ENCODE measurements around the gene GALNT10. TPM values are rescaled to one million over a fixed set of nuclear protein-coding genes. Genes with fewer than 3 reads are reported as not detected.

The GALNT10 gene
- total RNA-seq, 1 donor from 2014 or later, result 50.7 TPM

DNA sequence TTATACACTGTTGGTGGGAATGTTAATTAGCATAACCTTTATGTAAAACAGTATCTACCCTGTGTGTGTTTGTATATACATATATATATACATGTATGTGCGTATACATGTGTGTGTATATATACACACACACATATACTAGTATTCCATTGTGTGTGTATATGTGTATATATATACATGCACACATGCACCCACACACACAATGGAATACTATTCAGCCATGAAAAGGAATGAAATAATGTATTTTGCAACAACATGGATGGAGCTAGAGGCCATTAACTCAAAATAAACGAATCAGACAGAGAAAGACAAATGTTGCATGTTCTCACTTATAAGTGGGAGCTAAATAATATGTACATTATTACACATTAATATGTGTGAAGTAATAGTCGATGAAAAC is 237.7 kb downstream of the GALNT10 start:
- peaks cover 7% of the 10 kb centered on the region for H3K9me3 Mint-ChIP-seq
- no peaks in the 10 kb centered on the region for H3K27me3 Mint-ChIP-seq
- no peaks in the 10 kb centered on the region for H3K4me1 Mint-ChIP-seq
- no peak overlapping the region for H3K4me3 Mint-ChIP-seq
- H3K27ac Mint-ChIP-seq, result no peak overlapping the region
- intact Hi-C loops (cut with micrococcal nuclease), result no loop called here
- DNase-seq, result no peak
- H3K36me3 Mint-ChIP-seq (ENCODE audit: low read depth), result peaks cover 25% of the 10 kb centered on the region

DNA sequence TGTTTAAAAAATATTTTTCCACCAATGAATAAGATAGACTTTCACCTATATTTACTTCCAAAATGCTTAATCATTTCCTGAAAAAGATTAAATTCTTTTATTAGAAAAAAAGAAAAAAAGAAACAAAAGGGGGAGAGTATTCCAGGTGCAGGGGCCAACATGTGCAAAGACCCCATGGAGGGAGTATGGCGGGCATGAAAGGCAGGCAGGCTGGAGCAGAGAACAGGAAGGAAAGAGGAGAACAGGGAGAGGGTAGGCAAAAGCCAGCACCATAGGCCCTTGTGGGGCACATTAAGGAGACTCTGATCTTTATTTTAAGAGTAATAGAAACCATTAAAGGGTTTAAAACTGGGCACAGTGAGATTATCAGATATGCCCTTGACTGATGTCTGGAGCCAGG is 238.8 kb downstream of the GALNT10 start:
- Mint-ChIP-seq H3K36me3 (ENCODE audit: low read depth) (peaks cover 27% of the 10 kb centered on the region), H3K9me3 (peaks cover 7% of the 10 kb centered on the region), H3K27me3 (no peaks in the 10 kb centered on the region), H3K27ac (no peak overlapping the region), H3K4me1 (no peaks in the 10 kb centered on the region), H3K4me3 (no peak overlapping the region)
- intact Hi-C loops (cut with micrococcal nuclease), result no loop called here
- no peak for DNase-seq

DNA sequence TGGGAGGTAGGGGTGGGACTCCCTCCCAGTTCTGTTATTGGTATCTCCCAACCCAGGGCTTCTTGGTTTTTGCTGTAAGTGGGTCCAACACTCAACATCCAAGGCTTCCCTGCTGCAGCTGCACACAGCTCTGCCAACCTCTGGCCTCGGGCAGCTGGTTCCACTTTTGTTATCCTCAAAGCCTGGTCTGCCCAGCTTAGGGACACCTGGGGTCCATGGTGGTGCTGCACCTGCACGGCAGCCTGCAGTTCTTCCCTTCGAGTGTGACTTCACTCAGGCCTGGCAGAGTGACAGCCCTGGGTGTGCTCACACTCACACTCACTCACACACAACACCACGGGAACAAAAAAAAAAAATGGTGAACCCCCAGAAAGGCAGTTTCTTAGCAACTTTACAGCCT is 239.9 kb downstream of the GALNT10 start:
- H3K4me3 Mint-ChIP-seq, result no peak overlapping the region
- intact Hi-C loops (cut with micrococcal nuclease), result no loop called here
- H3K4me1 Mint-ChIP-seq, result no peaks in the 10 kb centered on the region
- no peak overlapping the region for H3K27ac Mint-ChIP-seq
- peaks cover 7% of the 10 kb centered on the region for H3K9me3 Mint-ChIP-seq
- peaks cover 29% of the 10 kb centered on the region for H3K36me3 Mint-ChIP-seq (ENCODE audit: low read depth)
- no peak for DNase-seq
- no peaks in the 10 kb centered on the region for H3K27me3 Mint-ChIP-seq

DNA sequence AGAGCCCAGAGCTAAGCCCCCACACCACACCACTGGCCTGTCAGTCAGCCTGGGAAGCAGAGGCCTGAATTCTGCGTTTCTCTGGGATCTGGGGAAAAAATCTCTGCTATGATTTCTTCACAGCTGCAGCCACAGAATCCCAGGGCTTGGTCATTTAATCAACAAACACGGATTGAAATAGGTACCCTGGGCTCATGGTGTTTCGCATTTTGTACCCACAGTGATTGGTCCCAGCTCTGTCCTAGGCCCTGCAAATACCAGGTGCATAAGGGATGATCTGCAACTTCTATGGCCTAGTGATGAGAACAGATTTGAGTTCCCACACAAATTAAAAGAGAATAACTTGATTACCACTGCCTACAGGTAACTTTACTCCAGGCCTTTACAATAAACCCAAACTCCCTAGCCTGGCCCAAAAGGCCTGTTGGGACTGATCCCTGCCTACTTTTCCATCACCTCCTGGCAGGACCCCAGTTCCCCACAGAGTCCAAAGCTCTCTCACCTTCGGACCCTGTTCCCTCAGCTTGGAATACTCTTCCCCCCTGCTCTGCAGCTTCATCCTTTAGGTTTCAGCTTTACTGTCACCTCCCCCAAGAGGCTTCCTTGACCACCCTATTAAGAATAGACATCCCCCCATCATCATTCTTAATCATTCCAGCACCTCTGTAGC is 240.6 kb downstream of the GALNT10 start:
- intact Hi-C loops (cut with micrococcal nuclease), result no loop called here
- no peak overlapping the region for H3K27ac Mint-ChIP-seq
- H3K36me3 Mint-ChIP-seq (ENCODE audit: low read depth), result peaks cover 35% of the 10 kb centered on the region
- no peaks in the 10 kb centered on the region for H3K4me1 Mint-ChIP-seq
- no peak for DNase-seq
- peaks cover 7% of the 10 kb centered on the region for H3K9me3 Mint-ChIP-seq
- no peaks in the 10 kb centered on the region for H3K27me3 Mint-ChIP-seq
- H3K4me3 Mint-ChIP-seq, result no peak overlapping the region

DNA sequence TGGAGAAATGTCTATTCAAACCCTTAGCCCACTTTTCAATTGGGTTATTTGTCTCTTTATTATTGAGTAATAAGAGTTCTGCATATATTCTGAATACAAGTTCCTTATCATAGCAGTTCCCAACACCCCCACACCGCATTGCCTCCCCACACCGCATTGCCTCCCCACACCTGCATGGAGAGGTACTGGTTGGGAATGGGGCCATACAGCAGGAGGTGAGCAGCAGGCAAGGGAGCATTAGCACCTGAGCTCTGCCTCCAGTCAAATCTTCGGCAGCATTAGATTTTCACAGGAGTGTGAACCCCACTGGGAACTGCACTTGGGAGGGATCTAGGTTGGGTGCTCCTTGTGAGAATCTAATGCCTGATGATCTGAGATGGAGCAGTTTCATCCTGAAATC is 244.7 kb downstream of the GALNT10 start:
- Mint-ChIP-seq H3K9me3 (no peaks in the 10 kb centered on the region), H3K27ac (no peak overlapping the region), H3K27me3 (no peaks in the 10 kb centered on the region), H3K4me1 (no peaks in the 10 kb centered on the region), H3K4me3 (no peak overlapping the region), H3K36me3 (ENCODE audit: low read depth) (peaks cover 43% of the 10 kb centered on the region)
- intact Hi-C loops (cut with micrococcal nuclease), result no loop called here
- DNase-seq, result no peak

DNA sequence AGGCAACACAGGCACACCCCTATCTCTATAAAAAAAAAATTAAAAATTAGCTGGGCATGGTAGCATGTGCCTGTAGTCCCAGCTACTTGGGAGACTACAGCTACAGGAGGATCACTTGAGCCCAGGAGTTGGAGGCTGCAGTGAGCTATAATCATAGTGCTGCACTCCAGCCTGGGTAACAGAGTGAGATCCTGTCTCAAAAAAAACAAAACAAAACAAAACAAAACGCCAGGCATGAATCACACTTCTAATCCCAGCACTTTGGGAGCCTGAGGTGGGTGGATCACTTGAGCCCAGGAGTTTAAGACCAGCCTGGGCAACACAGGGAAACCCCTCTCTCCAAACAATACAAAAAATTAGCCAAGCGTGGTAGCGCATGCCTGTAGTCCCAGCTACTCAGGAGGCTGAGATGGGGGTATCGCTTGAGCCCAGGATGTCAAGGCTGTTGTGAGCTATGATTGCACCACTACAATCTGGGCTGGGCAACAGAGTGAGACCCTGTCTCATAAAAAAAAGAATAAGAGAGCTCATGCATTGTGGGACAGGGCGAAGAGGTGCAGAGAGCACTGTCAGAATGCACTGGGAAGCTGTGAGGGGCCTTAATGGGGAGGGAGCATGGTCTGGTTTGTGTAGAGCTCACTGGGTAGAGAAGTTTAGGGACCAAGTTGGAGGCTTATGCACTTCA is 246.9 kb downstream of the GALNT10 start:
- Mint-ChIP-seq H3K9me3 (no peaks in the 10 kb centered on the region), H3K4me3 (no peak overlapping the region), H3K36me3 (ENCODE audit: low read depth) (peaks cover 59% of the 10 kb centered on the region), H3K4me1 (peaks cover 8% of the 10 kb centered on the region), H3K27me3 (no peaks in the 10 kb centered on the region), H3K27ac (no peak overlapping the region)
- no peak for DNase-seq
- intact Hi-C loops (cut with micrococcal nuclease), result no loop called here

DNA sequence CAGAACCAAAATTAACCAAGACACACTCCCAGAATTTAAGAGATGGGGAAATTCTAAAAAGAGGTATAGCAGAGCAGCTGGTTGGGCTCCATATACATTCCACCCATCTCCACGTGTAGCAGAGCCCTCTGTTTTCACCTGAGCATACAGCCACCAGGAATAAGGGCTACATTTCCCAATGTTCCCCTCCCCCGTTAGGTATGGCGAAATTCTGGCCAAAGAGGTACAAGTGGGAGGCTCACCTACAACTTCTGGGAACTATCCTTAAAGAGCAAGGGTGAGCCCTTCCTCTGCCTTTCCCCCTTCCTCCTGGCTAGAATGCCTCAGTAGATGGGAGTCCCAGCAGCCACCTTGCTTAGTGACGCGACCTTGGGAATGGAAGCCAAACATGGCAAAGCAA is 250.0 kb downstream of the GALNT10 start:
- Mint-ChIP-seq H3K4me3 (no peak overlapping the region), H3K27me3 (no peaks in the 10 kb centered on the region), H3K9me3 (no peaks in the 10 kb centered on the region), H3K36me3 (ENCODE audit: low read depth) (peaks cover 52% of the 10 kb centered on the region), H3K4me1 (peaks cover 17% of the 10 kb centered on the region), H3K27ac (no peak overlapping the region)
- DNase-seq, result no peak
- intact Hi-C loops (cut with micrococcal nuclease), result no loop called here

DNA sequence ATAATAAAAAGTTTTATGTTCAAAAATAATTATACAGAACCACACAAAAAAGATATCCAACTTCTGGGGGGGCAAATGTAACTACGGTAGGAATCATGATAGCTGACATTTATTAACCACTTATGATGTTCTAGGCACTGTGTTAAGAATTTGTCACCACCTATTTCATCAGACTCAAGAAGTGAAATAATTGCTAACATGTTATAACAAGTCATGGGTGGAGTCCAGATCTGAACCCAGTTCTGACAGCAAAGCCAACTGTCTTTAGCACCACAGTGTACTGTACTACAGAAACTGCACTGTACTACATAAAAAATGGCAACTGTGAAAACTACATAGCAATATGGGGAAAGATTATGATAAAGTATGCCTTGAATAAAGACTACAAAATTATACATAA is 252.3 kb downstream of the GALNT10 start:
- Mint-ChIP-seq H3K36me3 (ENCODE audit: low read depth) (peaks cover 38% of the 10 kb centered on the region), H3K9me3 (no peaks in the 10 kb centered on the region), H3K4me1 (peaks cover 25% of the 10 kb centered on the region), H3K27ac (no peak overlapping the region), H3K4me3 (no peak overlapping the region), H3K27me3 (no peaks in the 10 kb centered on the region)
- intact Hi-C loops (cut with micrococcal nuclease), result no loop called here
- DNase-seq, result no peak

DNA sequence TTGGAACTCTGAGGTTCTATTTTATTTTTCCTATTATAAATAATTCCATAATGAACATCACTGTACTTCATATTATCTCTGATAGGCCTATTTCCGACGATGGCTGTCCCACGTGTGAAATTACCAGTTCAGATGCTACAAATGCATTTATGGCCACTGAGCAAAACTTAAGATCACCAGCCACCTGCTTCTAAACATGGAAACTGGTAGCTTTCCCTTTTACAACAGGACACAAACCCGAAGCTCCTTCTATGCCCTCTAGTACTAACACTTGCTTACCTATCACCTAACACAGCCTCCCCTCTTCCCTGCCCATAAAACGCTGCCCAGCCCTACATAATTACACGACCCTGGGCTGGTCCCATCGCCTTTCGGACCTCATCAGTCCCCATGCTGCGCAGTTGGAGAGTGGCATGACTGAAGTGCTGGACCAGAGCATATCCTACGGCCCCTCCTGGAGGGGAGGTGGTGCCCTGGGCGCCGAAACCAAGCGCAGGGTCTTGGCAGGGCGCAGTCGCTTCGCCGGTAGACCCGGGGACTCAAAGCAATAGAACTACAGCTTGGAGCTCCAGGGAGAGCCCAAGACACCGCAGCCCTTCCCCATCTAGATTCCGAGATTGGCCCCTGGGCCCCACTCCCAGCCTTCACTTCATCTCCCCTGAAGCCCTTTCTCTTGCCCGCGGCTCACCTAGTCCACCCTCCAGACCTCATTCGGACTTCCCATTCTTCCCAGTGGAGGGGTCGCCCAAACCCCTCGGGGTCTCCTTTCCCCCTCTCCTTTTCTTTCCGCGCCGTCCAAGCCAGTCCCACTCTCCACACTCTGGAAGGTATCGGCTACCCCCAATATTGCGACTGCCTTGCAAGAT is 254.3 kb downstream of the GALNT10 start:
- peak overlapping the region; percentile 99 for H3K4me3 Mint-ChIP-seq
- no peaks in the 10 kb centered on the region for H3K27me3 Mint-ChIP-seq

DNA sequence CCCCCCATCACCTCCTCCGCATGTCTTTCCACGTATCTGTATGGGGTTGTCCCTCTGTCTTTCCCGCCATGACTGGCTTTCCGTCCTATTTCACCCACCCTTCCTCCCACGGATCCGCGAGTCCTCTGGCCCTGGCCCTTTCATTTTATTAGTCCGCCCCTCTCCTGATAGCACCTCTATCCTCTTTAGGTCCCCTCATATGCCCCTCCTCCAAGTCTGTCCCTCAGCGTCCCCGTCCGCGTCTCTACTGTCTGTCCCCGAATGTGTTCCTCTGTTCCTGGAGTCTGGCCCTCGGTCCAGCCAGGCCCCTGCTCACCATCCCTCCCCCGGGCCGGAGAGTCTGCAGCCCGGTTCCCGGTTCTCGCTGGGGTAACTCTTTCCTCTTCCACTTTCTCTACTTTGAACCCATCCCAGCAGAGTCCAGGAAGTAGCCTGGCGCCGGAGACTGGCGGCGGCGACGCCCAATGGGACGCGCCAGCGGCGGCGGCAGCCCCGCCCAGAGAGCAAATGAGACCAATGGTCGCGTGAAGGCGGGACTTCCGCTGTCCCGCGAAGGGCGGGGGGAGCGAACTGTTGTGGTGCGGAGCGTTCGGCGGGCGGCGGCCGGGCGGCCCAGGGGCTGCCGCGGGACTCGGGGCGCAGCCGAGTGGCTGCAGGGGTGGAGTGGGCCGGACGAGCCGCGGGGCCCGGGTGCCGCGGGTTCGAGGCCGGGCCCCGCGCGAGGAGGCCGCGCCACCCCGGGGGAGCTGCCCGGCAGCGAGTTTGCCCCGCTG is 255.1 kb downstream of the GALNT10 start, which contains the start of gene SAP30L:
SAP30L (plus strand) TSS at position 576 of the 773 bp plus-strand sequence. CDS start 608 bp downstream, outside the sequence.
- H3K27ac Mint-ChIP-seq, result peak within 1 kb of the TSS; percentile 96
- H3K9me3 Mint-ChIP-seq, result no peaks in the 10 kb centered on the region
- H3K36me3 Mint-ChIP-seq (ENCODE audit: low read depth), result peaks cover 26% of the 10 kb centered on the region
- DNase-seq, result peak; percentile 99
- H3K4me1 Mint-ChIP-seq, result peaks cover 42% of the 10 kb centered on the region
- intact Hi-C loops (cut with micrococcal nuclease), result loop anchor here (1.0 to 2.0 kb wide), 7 partner anchors 247 to 495 kb away; partner anchors contain the start of genes CNOT8, GALNT10, LARP1 and MRPL22
- peak within 1 kb of the TSS; percentile 99 for H3K4me3 Mint-ChIP-seq
- H3K27me3 Mint-ChIP-seq, result no peaks in the 10 kb centered on the region

More for the DNA sequence above, 254.3 kb downstream of the GALNT10 start:
- peak; percentile 72 for DNase-seq
- intact Hi-C loops (cut with micrococcal nuclease), result loop anchor here (1.0 to 2.0 kb wide), 6 partner anchors 246 to 496 kb away; partner anchors contain the start of genes CNOT8, GALNT10 and MRPL22
- H3K4me1 Mint-ChIP-seq, result peaks cover 37% of the 10 kb centered on the region
- no peaks in the 10 kb centered on the region for H3K9me3 Mint-ChIP-seq
- H3K36me3 Mint-ChIP-seq (ENCODE audit: low read depth), result peaks cover 26% of the 10 kb centered on the region
- peak overlapping the region; percentile 96 for H3K27ac Mint-ChIP-seq

DNA sequence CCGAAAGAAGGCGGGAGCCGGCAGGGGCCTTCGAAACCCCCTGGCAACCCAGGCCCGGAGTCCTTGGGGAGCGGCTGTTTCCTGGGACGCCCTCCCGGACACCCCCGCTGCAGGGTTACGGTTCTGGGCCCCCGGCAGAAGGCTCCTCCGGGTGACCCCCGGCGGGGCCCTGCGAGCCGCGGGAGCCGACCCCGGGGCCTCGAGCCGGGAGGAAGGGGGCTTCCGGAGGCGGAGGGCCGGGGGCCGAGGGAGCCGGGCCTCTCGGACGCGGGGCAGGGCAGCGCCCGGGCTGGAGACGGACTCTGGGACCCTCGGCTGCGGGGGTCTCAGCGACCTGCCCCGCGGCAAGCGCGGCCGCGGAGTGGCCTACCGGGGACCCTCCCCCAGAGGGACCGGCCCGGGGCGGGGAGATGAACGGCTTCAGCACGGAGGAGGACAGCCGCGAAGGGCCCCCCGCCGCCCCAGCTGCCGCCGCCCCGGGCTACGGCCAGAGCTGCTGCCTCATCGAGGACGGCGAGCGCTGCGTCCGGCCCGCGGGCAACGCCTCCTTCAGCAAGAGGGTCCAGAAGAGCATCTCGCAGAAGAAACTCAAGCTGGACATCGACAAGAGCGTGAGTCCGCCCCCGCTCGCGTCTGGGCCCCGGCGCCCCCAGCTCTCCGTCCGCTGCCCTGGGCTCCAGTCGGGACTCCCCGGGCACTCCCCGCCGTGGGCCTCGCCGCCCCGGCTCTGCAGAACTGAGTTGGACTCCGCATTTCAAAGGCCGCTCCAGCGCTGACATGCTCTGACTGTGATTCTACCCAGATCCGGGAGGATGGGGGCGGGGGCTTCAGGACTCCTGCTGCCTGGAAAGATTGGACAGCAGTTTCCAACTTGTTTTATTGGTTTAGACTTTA is 255.9 kb downstream of the GALNT10 start:
- peak overlapping the region; percentile 39 for H3K27ac Mint-ChIP-seq
- H3K4me1 Mint-ChIP-seq, result peaks cover 43% of the 10 kb centered on the region
- H3K27me3 Mint-ChIP-seq, result no peaks in the 10 kb centered on the region
- intact Hi-C loops (cut with micrococcal nuclease), result loop anchor here (2.0 kb wide), 1 partner anchor 308 kb away; the partner anchor contains the start of gene LARP1
- H3K9me3 Mint-ChIP-seq, result no peaks in the 10 kb centered on the region
- peak overlapping the region; percentile 92 for H3K4me3 Mint-ChIP-seq
- H3K36me3 Mint-ChIP-seq (ENCODE audit: low read depth), result peaks cover 20% of the 10 kb centered on the region
- DNase-seq, result peak; percentile 83

DNA sequence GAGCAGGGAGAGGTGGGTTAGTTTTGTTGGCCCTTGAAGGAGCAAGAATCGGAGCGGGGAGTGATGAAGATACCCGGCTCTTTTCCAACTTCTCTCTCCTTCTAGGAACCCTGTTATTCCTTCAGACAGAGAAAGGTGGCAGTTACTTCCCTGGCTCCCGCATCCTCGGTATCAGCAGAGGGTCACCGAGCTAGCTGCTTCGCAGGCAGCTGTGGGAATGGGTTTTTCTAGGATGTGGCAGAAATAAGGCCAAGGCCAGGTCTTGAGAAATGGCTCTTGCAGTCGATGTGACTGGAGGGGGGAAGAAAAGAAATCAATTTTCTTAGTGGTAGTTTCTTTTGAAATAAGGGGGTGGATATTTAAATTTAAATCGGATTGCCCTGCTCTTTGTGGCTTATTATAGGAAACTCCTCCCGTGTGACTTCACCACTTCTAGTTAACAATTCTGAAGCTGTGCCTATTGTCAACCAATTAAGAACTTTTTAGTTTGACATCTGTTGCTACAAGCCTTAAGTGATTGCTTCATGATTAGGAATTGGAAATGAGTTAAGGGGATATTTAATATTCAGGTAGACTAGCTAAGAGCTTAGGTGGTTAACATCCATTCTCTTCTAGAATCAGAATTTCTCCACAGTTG is 256.7 kb downstream of the GALNT10 start:
- peaks cover 36% of the 10 kb centered on the region for H3K4me1 Mint-ChIP-seq
- DNase-seq, result no peak
- H3K27ac Mint-ChIP-seq, result peak overlapping the region; percentile 48
- H3K36me3 Mint-ChIP-seq (ENCODE audit: low read depth), result peaks cover 15% of the 10 kb centered on the region
- intact Hi-C loops (cut with micrococcal nuclease), result loop anchor here (2.0 kb wide), 1 partner anchor 308 kb away; the partner anchor contains the start of gene LARP1
- H3K9me3 Mint-ChIP-seq, result no peaks in the 10 kb centered on the region
- no peaks in the 10 kb centered on the region for H3K27me3 Mint-ChIP-seq
- peak overlapping the region; percentile 92 for H3K4me3 Mint-ChIP-seq
